ENCODE data around the gene SMARCB1. TPM values are rescaled to one million over a fixed set of nuclear protein-coding genes. Genes with fewer than 3 reads are reported as not detected.
A peak's percentile ranks its signal among the peaks of the same experiment; 100 is the strongest.

SMARCB1 gene
- total and polyA plus RNA-seq, 10 donors, result 64.2 to 166 (median 85.8) TPM

DNA sequence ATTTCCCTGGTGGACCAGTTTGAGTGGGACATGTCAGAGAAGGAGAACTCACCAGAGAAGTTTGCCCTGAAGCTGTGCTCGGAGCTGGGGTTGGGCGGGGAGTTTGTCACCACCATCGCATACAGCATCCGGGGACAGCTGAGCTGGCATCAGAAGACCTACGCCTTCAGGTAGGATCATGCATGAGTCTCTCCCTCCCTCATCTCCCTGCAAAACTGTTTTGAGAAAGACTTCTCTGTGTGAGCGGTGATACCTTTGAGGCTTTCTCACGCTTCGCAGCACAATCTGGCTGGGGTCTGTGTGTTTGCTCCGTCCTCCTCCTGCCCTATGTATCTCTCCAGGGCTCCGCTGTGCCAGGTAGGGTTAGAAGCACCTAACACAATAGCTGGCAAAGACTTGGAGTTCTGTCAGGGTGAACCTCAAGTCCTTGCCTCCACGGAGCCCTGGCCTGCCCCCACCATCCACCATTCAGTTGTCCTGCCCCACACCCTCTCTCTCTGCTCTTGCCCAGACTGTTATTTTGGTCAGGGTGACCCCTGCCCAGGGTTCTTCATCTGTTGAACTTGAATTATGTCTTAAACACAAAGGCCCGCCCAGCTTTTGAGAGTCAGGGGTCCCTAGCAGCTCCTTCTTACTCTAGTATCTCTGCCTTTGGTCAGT lies 38.6 kb downstream of the SMARCB1 start:
- Histone ChIP-seq H3K36me3 (peaks cover 0 to 100% (median 90%) of the 10 kb centered on the region in 6 donors), H3K4me3 (no peak overlapping the region), H3K27ac (peak overlapping the region in 1 of 8 donors; percentile 30), H3K9me3 (no peaks in the 10 kb centered on the region), H3K4me1 (peaks cover 0 to 43% (median 13%) of the 10 kb centered on the region in 6 donors), H3K27me3 (replicated peaks in 1 of 7) (no peaks in the 10 kb centered on the region)
- intact Hi-C loops (cut with DNase I; ENCODE audit: low total_unique reads), result no loop called here
- DNase-seq, result peak; percentile 29
- WGBS, 5 donors, result 95 to 99% (median 96%) methylated on average over 12 of the region's 12 CpGs
- TF ChIP-seq, protein P1, sequence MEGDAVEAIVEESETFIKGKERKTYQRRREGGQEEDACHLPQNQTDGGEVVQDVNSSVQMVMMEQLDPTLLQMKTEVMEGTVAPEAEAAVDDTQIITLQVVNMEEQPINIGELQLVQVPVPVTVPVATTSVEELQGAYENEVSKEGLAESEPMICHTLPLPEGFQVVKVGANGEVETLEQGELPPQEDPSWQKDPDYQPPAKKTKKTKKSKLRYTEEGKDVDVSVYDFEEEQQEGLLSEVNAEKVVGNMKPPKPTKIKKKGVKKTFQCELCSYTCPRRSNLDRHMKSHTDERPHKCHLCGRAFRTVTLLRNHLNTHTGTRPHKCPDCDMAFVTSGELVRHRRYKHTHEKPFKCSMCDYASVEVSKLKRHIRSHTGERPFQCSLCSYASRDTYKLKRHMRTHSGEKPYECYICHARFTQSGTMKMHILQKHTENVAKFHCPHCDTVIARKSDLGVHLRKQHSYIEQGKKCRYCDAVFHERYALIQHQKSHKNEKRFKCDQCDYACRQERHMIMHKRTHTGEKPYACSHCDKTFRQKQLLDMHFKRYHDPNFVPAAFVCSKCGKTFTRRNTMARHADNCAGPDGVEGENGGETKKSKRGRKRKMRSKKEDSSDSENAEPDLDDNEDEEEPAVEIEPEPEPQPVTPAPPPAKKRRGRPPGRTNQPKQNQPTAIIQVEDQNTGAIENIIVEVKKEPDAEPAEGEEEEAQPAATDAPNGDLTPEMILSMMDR (IDR thresholded peaks at IDR 0.05 in 8 of 11, conservative IDR thresholded peaks at IDR 0.05 in 3 of 11), result no peak
- TF ChIP-seq POLR2AphosphoS5 (IDR thresholded peaks at IDR 0.05) (no peak), POLR2A (IDR thresholded peaks at IDR 0.05) (no peak)

DNA sequence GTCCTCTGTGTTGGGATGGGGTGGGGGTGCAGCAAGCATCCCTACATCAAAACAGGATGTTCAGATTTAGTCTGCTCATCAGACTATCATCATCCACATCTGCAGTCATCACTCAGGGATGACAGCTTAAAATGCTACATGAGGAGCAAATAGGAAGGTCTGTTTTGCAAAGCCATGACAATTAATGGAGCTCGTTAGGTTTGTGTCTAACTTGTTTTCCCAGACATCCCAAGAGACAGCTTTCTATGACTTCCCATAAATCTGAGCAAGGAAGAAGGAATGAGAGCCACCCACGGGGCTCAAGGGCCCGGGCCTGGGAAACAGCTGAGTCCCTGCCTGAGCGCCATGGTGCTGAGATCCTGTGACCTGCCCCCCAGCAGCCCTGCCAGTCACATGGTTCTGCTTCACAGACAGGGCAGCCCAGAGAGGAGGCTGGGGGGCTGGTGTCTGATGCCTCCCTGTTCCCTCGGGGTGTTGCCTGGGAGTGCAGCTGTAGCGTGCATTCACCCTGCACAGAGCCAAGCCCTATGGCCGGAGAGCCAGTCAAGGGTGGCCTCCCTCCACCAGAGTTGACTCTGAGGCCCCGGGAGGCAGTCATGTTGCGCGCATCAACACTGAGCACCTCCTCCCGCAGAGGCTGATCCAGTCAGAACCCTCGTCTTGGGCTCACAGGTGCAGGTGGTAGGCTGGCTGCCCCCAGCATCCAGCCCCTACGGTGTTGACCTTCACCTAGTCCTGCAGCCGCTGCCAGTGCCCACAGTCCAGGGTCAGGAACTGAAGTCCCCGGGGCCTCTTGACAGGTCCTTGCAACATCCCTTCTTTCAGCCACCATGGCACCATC lies 40.0 kb downstream of the SMARCB1 start:
- Histone ChIP-seq H3K9me3 (no peaks in the 10 kb centered on the region), H3K36me3 (peaks cover 0 to 100% (median 91%) of the 10 kb centered on the region in 6 donors), H3K4me1 (peaks cover 0 to 32% (median 4%) of the 10 kb centered on the region in 6 donors), H3K4me3 (no peak overlapping the region), H3K27ac (no peak overlapping the region), H3K27me3 (replicated peaks in 1 of 7) (no peaks in the 10 kb centered on the region)
- TF ChIP-seq POLR2AphosphoS5 (IDR thresholded peaks at IDR 0.05) (peak in 1 of 3 donors; percentile 55), POLR2A (IDR thresholded peaks at IDR 0.05) (no peak)
- TF ChIP-seq, protein P1 (IDR thresholded peaks at IDR 0.05 in 8 of 11, conservative IDR thresholded peaks at IDR 0.05 in 3 of 11), result no peak
- intact Hi-C loops (cut with DNase I; ENCODE audit: low total_unique reads), result no loop called here
- WGBS, 5 donors, result 80 to 94% (median 90%) methylated on average over 6 to 15 of the region's 15 CpGs
- DNase-seq, result peak; percentile 70

DNA sequence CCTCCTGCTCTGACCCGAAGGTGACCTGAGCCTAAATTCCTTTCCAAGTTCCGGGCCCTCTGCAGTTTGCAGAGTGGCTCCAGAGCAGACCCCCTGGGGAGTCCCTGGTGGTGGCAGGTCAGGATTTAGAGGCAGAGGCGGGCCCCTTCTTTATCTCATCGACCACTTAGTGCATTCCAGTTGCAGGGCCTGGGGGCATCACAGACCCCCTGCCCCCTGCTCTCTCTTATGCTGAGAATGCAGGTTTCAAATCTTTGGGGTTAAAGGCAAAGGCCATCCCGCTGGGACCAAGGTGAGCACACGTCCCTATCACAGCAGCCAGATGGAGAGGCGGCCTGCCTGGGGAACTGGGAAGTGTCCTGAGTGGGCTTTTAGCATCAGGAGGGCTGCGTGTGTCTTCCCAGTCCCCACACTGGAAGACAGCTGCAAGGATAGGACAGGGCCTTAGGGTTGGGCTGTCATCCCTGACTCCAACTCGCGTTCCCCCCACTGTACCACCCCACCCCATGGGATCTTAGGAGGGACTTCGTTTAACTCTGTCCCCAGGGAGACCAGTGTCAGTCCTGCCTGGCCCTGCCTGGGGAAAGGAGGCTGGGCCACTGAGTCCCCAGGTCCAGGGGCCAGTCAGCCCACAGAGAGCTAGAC lies 40.7 kb downstream of the SMARCB1 start:
- DNase-seq, result peak; percentile 35
- H3K27ac ChIP-seq, result no peak overlapping the region
- H3K4me1 ChIP-seq, result peaks cover 0 to 32% (median 4%) of the 10 kb centered on the region in 6 donors
- no peak overlapping the region for H3K4me3 ChIP-seq
- WGBS, 5 donors, result 88 to 93% (median 91%) methylated on average over 7 to 11 of the region's 11 CpGs
- TF ChIP-seq POLR2AphosphoS5 (IDR thresholded peaks at IDR 0.05) (no peak), POLR2A (IDR thresholded peaks at IDR 0.05) (no peak)
- TF ChIP-seq, protein P1 (IDR thresholded peaks at IDR 0.05 in 8 of 11, conservative IDR thresholded peaks at IDR 0.05 in 3 of 11), result no peak
- peaks cover 0 to 100% (median 91%) of the 10 kb centered on the region in 6 donors for H3K36me3 ChIP-seq
- no peaks in the 10 kb centered on the region for H3K9me3 ChIP-seq
- intact Hi-C loops (cut with DNase I; ENCODE audit: low total_unique reads), result no loop called here
- no peaks in the 10 kb centered on the region for H3K27me3 ChIP-seq (replicated peaks in 1 of 7)
